GM19025 (cell line): Measurements from ENCODE around the gene CDK6.

Experiments
- ATAC-seq: cut with Tn5 transposase; IDR thresholded peaks from one replicate; pipeline ENCODE4 v1.9.1; 2021; ENCODE audit warnings: mild to moderate bottlenecking, low read depth, moderate library complexity; ENCODE audit not compliant: unreplicated experiment

CDK6 gene

DNA sequence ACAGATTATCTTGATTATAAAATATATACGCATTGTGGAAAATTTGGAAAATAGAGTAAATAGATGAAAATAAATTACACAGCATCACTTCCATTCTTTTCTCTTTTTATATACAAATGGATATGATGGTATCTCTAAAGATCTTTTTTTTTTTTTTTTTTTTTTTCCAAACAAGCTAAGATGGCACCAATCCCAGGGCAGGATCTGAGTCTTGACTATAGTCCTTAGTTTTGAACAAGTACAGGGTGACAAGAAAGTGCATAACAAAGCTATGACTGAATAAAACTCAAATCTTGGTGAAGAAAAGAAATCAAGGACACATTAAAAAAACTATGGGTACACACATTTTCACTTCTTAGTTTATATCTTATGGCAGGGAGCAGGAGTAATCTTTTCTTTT, 203.6 kb downstream of the CDK6 start:
- no peak for ATAC-seq

- peak; percentile 12 for ATAC-seq
Observed at GRCh38 chr7:92631850-92632487, 204.4 kb downstream of the CDK6 start.

DNA sequence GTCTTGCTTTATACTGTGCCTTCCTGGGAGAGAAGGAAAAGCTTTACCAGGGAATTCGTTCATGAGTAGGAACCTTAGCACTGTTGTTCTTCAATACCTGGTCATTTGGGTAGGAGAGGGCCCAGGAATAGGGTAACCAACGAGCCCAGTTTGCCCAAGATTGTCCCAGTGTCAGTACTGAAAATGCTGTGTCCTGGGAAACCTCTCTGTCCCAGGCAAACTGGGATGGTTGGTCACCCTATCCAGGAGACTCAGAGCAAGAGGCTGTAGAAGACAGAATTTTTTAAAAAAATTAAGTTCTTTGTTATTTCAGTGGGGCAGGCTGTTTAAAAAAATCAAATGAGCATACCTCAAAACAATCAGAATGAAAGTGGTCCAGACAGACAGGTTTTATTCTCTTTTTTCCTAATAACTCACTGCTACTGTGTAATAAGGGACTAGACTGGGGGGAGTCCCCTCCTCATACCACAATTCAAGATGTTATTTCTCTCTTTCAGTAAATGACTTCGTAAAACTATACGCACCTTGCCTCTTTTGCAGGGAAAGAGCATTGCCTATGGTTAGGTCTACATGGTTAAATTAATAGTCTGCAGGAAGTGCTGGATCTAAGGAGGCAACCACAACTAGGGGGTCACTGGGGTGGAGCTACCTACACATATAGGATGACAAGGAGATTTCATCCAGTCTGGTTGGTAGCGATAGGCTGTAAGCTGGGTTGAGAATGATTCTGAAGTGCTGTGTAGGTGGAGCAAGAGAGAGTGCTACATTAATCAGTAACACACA, 205.1 kb downstream of the CDK6 start:
- peak; percentile 69 for ATAC-seq

DNA sequence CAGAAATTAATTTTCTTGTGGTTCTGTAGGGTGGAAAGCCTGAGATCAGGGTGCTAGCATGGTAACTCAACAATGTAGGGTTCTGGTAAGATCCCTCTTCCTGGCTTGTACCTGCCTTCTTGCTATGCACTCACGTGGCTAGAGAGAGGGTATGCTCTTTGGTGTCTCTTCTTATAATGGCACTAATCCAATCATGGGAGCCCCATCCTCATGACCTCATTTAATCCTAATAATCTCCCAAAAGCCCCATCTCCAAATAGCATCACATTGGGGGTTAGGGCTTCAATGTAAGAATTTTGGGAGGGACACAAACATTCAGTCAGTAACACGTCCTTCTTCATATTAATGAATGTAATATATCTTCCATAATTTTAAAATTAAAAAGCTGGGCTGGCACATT, 206.6 kb downstream of the CDK6 start:
- ATAC-seq = no peak

DNA sequence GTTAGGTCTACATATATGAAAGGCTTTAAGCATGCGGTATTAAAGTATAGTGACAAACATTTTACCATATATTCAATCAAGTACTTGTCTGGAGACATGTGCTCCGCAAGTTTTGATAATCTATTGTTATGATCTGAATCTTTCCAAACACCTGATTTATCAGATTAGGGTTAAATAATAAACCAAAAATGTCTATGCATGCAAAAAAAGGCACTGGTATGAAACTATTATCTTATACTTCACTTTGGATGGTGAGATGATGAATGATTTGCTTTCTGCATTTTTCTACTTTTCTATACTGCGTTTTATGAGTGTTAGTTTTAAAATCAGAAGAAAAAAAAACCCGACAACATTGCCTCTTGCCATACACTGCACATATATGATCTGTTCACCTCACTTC, 208.4 kb downstream of the CDK6 start:
- no peak for ATAC-seq

- ATAC-seq = no peak
Observed at GRCh38 chr7:92626281-92626809, 210.0 kb downstream of the CDK6 start.

GRCh38 chr7:92625617-92626016, 210.8 kb downstream of the CDK6 start:
- no peak for ATAC-seq

GRCh38 chr7:92624298-92624996, 211.9 kb downstream of the CDK6 start:
- no peak for ATAC-seq

- ATAC-seq = no peak
Observed at GRCh38 chr7:92623544-92623943, 212.8 kb downstream of the CDK6 start.

DNA sequence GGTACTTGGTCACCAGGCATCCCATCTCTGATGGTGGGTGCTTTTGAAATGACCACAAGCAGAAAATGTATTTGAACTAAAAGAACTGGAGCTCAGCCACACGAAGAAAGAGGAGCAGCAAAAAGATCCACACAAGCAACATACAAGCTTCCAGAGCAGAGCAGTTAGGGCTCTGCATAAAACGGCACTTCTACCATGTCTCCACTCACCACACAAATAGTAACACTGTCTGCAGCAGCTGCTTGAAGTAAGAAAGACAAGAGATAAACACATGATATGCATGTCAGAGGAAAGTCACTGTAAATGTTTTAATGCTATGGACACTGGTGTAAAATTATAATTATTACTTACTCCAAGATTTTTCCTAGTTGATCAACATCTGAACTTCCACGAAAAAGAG, 213.7 kb downstream of the CDK6 start:
- no peak for ATAC-seq

GRCh38 chr7:92622030-92622429, 214.3 kb downstream of the CDK6 start:
- peak; percentile 43 for ATAC-seq

DNA sequence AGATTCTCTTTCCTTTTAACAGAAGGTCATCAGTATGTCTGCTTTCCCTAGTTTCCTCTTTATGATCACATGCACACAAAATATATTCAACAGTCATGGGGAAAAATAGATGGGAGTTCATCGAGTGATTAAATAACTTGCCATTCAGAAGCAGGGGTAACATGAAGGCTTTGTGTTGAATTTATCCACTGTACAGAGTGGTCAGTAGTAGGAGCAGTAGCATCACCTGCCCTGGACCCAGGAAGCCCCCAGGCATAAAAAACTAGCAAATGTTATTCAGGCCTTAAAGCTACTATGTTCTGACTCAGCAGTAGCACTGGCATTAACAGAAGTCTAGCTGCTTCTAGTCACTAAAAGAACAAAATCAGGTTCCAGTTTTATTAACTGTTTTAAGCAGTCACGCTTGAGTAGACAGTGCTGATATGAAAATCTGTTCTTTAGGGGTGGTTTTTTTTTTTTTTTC, 214.8 kb downstream of the CDK6 start:
- no peak for ATAC-seq

- peak; percentile 49 for ATAC-seq
Observed at GRCh38 chr7:92621026-92621540, 215.3 kb downstream of the CDK6 start.

DNA sequence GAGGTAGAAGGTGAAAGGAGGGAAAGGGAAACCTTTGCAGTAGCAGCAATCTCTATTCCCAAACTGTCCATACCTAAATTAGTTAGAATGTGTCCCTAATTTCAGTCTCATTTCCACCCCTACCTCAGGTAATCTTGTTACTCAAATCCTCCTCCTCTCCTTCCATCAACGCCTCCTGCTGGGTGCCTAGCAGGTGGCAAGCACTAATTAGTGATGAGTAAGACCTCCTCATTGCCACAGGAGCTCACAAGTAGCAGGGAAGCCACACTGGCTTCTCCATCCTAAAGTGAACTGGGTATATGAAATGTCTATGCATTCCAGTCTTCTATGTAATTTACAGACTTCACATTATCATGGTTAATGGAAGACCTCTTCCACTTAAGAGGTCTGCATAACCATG, 220.5 kb downstream of the CDK6 start:
- no peak for ATAC-seq

- ATAC-seq = no peak
Observed at GRCh38 chr7:92614660-92615174, 221.7 kb downstream of the CDK6 start.

DNA sequence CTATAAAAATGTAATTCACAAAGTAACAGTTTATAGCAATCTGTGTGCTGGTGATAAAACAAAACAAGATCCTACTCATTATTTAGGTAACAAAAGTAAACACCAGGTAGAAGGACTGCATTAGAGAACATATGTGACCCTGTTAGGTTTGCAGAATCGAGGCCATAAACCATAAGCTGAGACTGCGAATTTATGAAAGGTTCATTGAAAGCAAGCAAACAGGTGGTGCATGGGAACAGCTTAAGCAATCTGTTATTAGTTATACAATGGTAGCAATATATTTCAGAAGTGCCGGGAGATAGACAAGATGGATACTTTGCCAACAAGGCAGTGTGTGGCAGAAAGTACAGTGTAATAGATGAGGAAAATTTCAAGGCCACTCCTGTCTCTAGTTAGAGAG, 222.7 kb downstream of the CDK6 start:
- ATAC-seq = no peak

GRCh38 chr7:92613214-92613613, 223.2 kb downstream of the CDK6 start:
- ATAC-seq = no peak

- no peak for ATAC-seq
Observed at GRCh38 chr7:92612501-92612900, 223.9 kb downstream of the CDK6 start.

- no peak for ATAC-seq
Observed at GRCh38 chr7:92611735-92612134, 224.6 kb downstream of the CDK6 start.

- ATAC-seq = no peak
Observed at GRCh38 chr7:92609921-92610518, 226.4 kb downstream of the CDK6 start.
